ENCODE data around the gene MB21D2.
"Not testable (repeated sequence)": the region's sequence is repeated elsewhere in the genome, so short reads cannot be mapped to it uniquely, and the experiment has no call there.

MB21D2 gene, protein sequence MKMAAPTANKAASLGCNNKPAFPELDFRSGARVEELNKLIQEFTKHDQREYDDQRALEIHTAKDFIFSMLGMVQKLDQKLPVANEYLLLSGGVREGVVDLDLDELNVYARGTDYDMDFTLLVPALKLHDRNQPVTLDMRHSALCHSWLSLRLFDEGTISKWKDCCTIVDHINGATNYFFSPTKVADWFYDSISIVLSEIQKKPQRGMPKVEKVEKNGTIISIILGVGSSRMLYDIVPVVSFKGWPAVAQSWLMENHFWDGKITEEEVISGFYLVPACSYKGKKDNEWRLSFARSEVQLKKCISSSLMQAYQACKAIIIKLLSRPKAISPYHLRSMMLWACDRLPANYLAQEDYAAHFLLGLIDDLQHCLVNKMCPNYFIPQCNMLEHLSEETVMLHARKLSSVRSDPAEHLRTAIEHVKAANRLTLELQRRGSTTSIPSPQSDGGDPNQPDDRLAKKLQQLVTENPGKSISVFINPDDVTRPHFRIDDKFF

GRCh38 chr3:192917404-192918274, at the start of gene MB21D2:
Gene MB21D2, minus strand, starts transcription at chr3:192917856. Its CDS starts 16 bp downstream, at chr3:192917840.
- no peak for TF ChIP-seq CTCF (IDR thresholded peaks at IDR 0.05; ENCODE audit: low read depth, low read length)
- peak; percentile 87 to 93 for DNase-seq (ENCODE audit: low read depth in 2 of 2)
- H3K4me3 ChIP-seq (replicated peaks in 1 of 2; ENCODE audit: low read depth in 2 of 2, low read length in 2 of 2) = peak within 1 kb of the TSS; percentile 95 to 97

DNA sequence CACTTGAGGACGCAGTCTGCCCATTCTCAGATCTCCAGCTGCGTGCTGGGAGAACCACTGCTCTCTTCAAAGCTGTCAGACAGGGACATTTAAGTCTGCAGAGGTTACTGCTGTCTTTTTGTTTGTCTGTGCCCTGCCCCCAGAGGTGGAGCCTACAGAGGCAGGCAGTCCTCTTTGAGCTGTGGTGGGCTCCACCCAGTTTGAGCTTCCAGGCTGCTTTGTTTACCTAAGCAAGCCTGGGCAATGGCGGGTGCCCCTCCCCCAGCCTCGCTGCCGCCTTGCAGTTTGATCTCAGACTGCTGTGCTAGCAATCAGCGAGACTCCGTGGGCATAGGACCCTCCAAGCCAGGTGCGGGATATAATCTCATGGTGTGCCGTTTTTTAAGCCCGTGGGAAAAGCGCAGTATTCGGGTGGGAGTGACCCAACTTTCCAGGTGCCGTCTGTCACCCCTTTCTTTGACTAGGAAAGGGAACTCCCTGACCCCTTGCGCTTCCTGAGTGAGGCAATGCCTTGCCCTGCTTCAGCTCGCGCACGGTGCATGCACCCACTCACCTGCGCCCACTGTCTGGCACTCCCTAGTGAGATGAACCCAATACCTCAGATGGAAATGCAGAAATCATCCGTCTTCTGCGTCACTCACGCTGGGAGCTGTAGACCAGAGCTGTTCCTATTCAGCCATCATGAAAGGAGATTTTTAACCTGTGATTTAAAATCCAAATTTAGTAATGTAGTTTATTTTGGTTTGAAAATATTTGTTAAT, 47.5 kb upstream of the MB21D2 start:
- not testable (repeated sequence) for DNase-seq (ENCODE audit: low read depth in 2 of 2); H3K4me3 ChIP-seq (replicated peaks in 1 of 2; ENCODE audit: low read depth in 2 of 2, low read length in 2 of 2)

DNA sequence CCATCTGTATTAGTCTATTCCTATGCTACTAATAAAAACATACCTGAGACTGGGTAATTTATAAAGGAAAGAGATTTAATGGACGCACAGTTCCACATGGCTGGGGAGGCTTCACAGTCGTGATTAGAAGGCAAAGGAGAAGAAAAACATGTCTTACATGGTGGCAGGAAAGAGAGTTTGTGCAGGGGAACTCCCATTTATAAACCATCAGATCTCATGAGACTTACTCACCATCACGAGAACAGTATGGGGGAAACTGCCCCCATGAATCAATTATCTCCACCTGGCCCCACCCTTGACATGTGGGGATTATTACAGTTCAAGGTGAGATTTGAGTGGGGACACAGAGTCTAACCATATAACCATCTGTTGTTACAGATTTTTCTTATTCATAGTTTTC, 42.1 kb upstream of the MB21D2 start:
- TF ChIP-seq CTCF (IDR thresholded peaks at IDR 0.05; ENCODE audit: low read depth, low read length) = no peak
- DNase-seq (ENCODE audit: low read depth in 2 of 2) = no peak
- no peak overlapping the region for H3K4me3 ChIP-seq (replicated peaks in 1 of 2; ENCODE audit: low read depth in 2 of 2, low read length in 2 of 2)

DNA sequence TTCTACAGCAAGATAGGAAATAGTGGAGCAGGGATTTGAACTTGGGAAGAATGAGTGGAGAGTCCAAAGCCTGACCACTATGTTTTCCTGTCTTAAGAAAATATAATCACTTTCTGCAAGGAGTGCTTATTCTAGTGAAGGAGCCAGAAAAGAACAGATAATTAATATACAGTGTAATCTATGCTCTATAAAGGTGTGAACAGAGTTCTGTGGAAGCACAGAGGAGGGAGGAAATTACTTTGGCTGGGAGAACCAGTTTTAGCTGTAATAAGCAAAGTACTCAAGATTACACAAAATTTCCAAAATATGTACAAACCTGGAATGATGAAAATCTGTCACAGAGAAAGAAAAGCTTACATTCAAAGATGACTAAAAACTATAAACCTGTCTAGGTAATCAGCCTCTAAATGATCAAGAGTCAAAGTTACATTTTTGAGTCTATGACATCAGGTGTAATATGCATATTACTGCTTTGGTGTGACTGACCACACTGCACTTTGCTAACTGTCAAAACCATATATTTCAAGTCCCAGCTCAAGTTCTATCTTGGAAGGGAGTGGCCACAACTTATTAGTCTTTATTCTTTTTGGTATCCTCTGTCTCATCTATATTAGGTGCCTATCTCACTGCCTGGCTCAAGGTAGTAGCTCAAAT, 40.7 kb upstream of the MB21D2 start:
- peak overlapping the region in 1 of 2 donors; percentile 20 for H3K4me3 ChIP-seq (replicated peaks in 1 of 2; ENCODE audit: low read depth in 2 of 2, low read length in 2 of 2)
- no peak for TF ChIP-seq CTCF (IDR thresholded peaks at IDR 0.05; ENCODE audit: low read depth, low read length)
- DNase-seq (ENCODE audit: low read depth in 2 of 2) = peak in 1 of 2 donors; percentile 23

DNA sequence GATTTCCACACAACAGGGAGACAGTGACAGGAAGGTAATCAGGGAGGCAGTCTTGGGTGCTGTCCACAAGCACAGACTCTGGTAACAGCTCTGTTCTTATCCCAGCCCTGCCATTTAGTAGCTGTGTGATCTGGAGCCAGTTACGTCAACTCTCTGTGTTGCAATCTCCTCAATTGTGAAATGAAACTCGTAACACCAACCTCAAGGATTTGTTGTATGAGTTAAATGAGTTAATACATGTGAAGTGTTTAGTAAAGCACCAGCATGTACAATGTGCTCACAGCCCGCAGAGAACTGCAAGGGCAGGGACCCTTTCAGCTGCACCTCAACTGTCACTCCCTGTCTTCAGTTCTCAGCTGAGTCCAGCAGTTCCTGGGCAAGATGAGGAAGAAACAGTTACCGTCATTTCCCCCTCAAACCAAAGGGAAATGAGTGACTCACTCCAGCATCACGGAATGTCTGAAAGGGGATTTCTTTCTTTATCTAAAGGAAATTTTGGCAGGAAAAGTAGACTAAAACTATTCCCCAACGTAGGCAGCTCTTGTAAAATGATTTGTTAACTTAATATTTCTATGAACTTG, 39.9 kb upstream of the MB21D2 start:
- no peak for TF ChIP-seq CTCF (IDR thresholded peaks at IDR 0.05; ENCODE audit: low read depth, low read length)
- peak overlapping the region; percentile 9 to 46 for H3K4me3 ChIP-seq (replicated peaks in 1 of 2; ENCODE audit: low read depth in 2 of 2, low read length in 2 of 2)
- DNase-seq (ENCODE audit: low read depth in 2 of 2) = peak; percentile 98 to 99

GRCh38 chr3:192953926-192954325, 36.3 kb upstream of the MB21D2 start:
- no peak overlapping the region for H3K4me3 ChIP-seq (replicated peaks in 1 of 2; ENCODE audit: low read depth in 2 of 2, low read length in 2 of 2)
- TF ChIP-seq CTCF (IDR thresholded peaks at IDR 0.05; ENCODE audit: low read depth, low read length) = no peak
- no peak for DNase-seq (ENCODE audit: low read depth in 2 of 2)

Measured in cardiac fibroblast (primary cell).